ENCODE results near the gene CX3CL1.
A peak's percentile ranks its signal among the peaks of the same experiment; 100 is the strongest.
"Not testable (repeated sequence)": the region's sequence is repeated elsewhere in the genome, so short reads cannot be mapped to it uniquely, and the experiment has no call there.

CX3CL1 gene

DNA sequence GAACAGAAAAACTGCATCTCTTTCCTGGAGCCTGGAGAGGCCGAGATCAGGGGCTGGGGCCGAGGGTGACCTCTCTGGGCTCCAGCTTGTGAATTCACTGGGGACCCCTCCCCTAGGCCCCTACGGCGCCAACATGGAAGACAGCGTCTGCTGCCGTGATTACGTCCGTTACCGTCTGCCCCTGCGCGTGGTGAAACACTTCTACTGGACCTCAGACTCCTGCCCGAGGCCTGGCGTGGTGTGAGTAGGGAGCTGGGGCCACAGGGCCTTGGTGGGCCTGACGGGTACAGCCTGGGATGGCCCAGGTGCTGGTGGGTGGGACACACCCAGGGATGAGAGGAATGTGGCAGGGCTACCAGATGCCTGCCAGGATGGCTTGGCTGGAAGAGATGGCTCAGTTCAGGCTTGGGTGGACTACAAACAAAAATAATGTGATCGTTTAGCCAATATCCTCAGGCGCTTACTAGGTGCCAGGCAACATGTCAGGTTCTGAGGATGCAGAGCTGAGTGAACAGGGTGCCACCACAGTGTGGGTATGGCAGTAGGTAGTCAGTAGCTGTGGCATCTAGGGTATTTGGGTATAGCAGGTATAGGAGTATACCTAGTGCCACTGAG is 11.9 kb upstream of the CX3CL1 start:
- no peaks in the 10 kb centered on the region for H3K27me3 ChIP-seq (ENCODE audit: control insufficient read depth, insufficient read depth, low read length)
- H3K27ac ChIP-seq (ENCODE audit: low read depth, low read length): no peak overlapping the region
- no peak overlapping the region for H3K4me3 ChIP-seq (ENCODE audit: low read length)
- no peaks in the 10 kb centered on the region for H3K36me3 ChIP-seq (ENCODE audit: control insufficient read depth, insufficient read depth, low read length)
- no peaks in the 10 kb centered on the region for H3K4me1 ChIP-seq (ENCODE audit: control insufficient read depth, insufficient read depth, low read length)
- no peak overlapping the region for H3K9ac ChIP-seq (ENCODE audit: low read length)

DNA sequence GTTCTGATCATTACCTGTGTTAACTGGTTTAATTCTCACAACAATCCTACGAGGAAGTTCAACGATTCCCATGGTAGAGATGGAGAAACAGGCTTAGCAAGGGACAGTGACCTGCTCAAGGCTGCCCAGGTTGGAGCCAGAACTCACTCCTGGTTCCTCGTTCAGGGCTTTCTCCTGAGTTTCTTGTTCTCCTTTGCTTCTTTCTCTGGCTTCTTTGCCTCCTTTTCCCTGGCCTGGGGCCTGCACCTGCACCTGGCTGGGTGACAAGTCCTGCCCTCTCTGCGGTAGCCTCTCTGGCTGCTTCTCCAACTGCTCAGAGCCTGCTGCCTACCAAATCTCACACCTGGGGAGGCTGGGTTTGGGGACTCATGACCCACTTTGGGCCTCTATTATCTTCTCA is 10.9 kb upstream of the CX3CL1 start:
- H3K36me3 ChIP-seq (ENCODE audit: control insufficient read depth, insufficient read depth, low read length): no peaks in the 10 kb centered on the region
- no peaks in the 10 kb centered on the region for H3K4me1 ChIP-seq (ENCODE audit: control insufficient read depth, insufficient read depth, low read length)
- no peak overlapping the region for H3K4me3 ChIP-seq (ENCODE audit: low read length)
- no peak overlapping the region for H3K9ac ChIP-seq (ENCODE audit: low read length)
- H3K27ac ChIP-seq (ENCODE audit: low read depth, low read length): no peak overlapping the region
- no peaks in the 10 kb centered on the region for H3K27me3 ChIP-seq (ENCODE audit: control insufficient read depth, insufficient read depth, low read length)

DNA sequence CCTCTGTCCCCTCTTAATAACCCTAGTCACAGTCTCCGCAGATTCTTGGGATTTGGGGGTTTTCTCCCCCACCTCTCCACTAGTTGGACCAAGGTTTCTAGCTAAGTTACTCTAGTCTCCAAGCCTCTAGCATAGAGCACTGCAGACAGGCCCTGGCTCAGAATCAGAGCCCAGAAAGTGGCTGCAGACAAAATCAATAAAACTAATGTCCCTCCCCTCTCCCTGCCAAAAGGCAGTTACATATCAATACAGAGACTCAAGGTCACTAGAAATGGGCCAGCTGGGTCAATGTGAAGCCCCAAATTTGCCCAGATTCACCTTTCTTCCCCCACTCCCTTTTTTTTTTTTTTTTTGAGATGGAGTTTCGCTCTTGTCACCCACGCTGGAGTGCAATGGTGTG is 8.1 kb upstream of the CX3CL1 start:
- no peaks in the 10 kb centered on the region for H3K36me3 ChIP-seq (ENCODE audit: control insufficient read depth, insufficient read depth, low read length)
- no peak overlapping the region for H3K9ac ChIP-seq (ENCODE audit: low read length)
- no peaks in the 10 kb centered on the region for H3K27me3 ChIP-seq (ENCODE audit: control insufficient read depth, insufficient read depth, low read length)
- no peaks in the 10 kb centered on the region for H3K4me1 ChIP-seq (ENCODE audit: control insufficient read depth, insufficient read depth, low read length)
- H3K27ac ChIP-seq (ENCODE audit: low read depth, low read length): no peak overlapping the region
- H3K4me3 ChIP-seq (ENCODE audit: low read length): no peak overlapping the region

DNA sequence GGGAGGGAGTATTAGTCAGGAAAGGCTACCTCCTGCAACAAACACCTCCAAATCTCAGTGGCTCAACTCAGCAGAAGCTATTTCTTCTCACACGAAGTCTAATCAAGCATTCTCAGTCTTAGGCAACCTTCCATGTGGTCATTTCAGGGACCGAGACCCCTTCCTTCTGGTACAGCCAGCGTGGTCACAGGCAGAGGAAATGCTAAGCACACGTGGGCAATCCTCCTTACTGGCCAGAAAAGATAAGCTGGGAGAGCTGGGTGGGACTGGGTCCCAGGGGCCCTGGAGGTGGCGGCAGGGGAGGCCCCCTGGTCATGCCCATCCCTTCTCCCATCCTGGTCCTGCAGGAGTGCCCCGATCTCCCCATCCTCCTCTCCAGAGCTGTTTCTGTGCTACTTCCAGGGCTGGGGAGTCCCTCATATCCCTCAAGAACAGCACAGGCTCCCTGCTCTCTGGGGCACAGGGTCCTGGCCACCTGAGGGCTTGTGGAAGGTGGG is 5.7 kb upstream of the CX3CL1 start:
- no peaks in the 10 kb centered on the region for H3K27me3 ChIP-seq (ENCODE audit: control insufficient read depth, insufficient read depth, low read length)
- no peaks in the 10 kb centered on the region for H3K36me3 ChIP-seq (ENCODE audit: control insufficient read depth, insufficient read depth, low read length)
- no peaks in the 10 kb centered on the region for H3K4me1 ChIP-seq (ENCODE audit: control insufficient read depth, insufficient read depth, low read length)
- H3K27ac ChIP-seq (ENCODE audit: low read depth, low read length): no peak overlapping the region
- H3K4me3 ChIP-seq (ENCODE audit: low read length): no peak overlapping the region
- H3K9ac ChIP-seq (ENCODE audit: low read length): no peak overlapping the region

DNA sequence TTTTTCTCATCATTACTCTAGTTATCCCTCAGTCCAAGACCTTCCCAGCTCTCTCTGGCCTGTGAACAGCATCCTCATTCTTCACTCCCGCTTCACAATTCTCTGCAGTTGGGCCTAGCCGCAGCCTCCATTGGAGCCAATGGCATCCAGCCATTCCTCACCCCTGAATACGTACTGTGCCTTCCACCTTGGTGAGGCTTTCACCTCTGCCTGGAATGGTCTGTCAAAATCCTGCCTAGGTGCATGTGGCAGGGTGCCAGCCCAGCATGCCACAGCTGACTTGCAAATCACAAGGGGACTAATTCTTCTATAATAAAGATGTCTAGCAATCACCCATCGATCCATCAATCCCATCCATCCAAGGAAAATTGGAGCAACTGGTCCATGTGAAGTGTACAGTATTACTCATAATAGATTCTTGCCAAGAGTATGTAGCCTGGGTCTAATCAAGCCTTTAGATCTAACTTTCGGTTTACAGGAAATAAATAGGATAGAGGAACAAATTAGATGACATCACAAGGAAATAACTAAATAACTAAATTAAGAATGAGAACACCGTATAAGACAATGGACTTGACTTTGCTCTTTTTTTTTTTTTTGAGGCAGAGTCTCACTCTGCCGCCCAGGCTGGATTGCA is 5.1 kb upstream of the CX3CL1 start:
- no peak overlapping the region for H3K4me3 ChIP-seq (ENCODE audit: low read length)
- no peak overlapping the region for H3K9ac ChIP-seq (ENCODE audit: low read length)
- H3K27me3 ChIP-seq (ENCODE audit: control insufficient read depth, insufficient read depth, low read length): no peaks in the 10 kb centered on the region
- H3K4me1 ChIP-seq (ENCODE audit: control insufficient read depth, insufficient read depth, low read length): peaks cover 2% of the 10 kb centered on the region
- no peak overlapping the region for H3K27ac ChIP-seq (ENCODE audit: low read depth, low read length)
- H3K36me3 ChIP-seq (ENCODE audit: control insufficient read depth, insufficient read depth, low read length): no peaks in the 10 kb centered on the region

DNA sequence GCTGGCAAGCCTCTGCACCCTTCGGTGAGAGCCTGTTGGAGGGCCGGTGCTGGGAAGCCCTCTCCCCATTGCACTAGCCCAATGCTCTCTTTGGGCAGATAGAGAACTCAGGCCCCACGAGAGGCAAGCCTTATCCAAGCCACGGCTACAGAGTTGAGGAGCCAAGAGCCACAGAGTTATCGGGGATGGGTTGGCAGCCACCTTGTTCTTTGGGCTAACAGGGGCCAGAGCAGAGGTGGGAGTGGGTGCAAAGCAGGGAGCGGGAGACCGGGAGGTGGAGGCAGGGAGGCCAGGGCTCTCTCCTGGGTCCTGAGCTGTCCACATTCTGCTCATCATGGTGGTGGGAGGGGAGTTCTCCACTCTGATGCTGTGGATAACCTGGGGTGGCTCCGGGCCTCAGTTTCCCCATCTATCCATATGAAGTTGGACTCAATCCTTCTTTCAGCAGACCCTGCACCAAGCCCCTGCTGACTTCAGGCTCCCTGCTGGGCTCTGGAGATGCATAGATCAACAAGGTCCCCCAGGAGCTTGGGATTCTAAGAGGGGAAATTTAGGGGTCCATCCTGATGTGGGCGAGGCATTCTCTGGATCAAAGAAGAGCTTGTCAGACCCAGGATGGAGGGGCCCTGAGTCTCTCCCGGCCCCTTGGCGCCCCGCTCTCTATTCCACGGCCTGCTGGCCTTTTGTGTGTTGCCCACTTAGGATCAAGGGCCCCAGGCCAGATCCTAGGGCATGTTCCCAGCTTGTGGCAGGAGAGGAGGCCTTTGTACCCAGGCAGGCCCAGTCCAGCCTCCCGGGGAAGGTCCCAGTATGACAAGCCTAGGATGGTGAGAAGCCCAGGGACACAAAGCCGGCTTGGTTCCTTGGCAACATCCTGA is 557 bp upstream of the CX3CL1 start:
- Histone ChIP-seq H3K27me3 (ENCODE audit: control insufficient read depth, insufficient read depth, low read length) (no peaks in the 10 kb centered on the region), H3K36me3 (ENCODE audit: control insufficient read depth, insufficient read depth, low read length) (no peaks in the 10 kb centered on the region), H3K27ac (ENCODE audit: low read depth, low read length) (peak overlapping the region; percentile 57), H3K4me1 (ENCODE audit: control insufficient read depth, insufficient read depth, low read length) (peaks cover 2% of the 10 kb centered on the region), H3K9ac (ENCODE audit: low read length) (peak overlapping the region; percentile 17), H3K4me3 (ENCODE audit: low read length) (peak overlapping the region; percentile 56)

DNA sequence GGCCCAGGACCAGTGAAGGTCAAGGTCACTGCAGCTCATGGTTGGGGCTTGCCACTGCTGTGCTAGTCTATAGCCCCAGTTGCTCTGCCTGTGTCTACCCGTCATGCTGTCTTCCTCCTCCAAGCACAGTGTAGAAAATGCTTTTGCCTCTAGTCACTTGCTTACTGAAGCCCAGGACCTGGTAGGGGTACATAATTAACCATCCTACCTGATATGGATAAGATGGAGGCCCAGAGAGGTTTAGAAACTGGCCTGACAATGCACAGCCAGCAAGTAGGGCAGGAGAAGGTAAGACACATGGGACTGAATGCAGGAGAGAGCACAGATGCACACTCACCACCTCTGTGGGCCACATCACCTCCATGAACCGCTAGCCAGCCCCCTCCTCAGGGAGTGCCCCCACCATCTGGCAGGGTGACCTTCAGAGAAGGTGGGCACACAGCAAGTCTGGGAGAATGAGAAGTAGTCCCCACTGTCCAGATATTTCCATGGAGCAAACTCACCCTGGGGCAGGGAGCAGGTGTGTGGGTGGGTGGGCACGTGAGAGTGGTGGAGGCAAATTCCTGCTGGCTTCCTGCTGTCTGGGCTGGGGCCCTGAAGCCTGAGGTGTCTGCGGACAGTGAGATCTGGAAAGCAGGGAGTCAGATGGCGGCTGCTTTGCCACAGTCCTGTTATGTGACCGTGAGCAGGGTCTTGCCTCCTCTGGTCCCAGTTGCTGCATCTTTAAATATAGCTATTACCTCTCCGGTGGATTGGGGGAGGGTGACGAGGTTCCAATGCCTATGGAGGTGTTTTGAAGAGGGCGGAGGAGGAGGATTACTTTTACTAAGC is 1.0 kb downstream of the CX3CL1 start:
- Histone ChIP-seq H3K4me1 (ENCODE audit: control insufficient read depth, insufficient read depth, low read length) (peaks cover 2% of the 10 kb centered on the region), H3K9ac (ENCODE audit: low read length) (peak overlapping the region; percentile 2), H3K27me3 (ENCODE audit: control insufficient read depth, insufficient read depth, low read length) (no peaks in the 10 kb centered on the region), H3K4me3 (ENCODE audit: low read length) (peak overlapping the region; percentile 56), H3K27ac (ENCODE audit: low read depth, low read length) (peak overlapping the region; percentile 82), H3K36me3 (ENCODE audit: control insufficient read depth, insufficient read depth, low read length) (no peaks in the 10 kb centered on the region)

DNA sequence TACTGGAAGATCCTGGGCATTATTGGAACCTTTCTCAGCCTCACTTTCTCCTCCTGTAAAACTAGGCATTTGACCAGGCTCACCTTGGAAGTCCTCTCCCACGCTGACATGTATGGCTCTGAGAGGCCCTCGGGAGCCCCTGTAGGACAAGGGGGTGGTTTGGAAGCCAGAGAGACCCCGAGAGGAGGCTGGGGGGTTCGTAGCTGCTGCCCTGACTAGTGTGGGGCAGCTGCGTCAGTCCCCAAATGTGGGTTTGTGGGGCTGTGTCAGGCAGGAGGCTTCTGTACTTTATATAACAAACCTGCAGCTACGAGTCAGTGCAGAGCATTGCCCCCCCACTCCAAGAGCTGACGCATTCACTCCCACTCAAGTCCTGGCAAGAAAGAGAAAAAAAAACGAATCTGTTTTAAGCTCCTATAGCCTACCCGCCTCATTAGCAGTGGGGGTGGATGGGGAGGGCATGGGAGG is 1.8 kb downstream of the CX3CL1 start:
- Histone ChIP-seq H3K27me3 (ENCODE audit: control insufficient read depth, insufficient read depth, low read length) (no peaks in the 10 kb centered on the region), H3K4me3 (ENCODE audit: low read length) (peak overlapping the region; percentile 56), H3K9ac (ENCODE audit: low read length) (no peak overlapping the region), H3K4me1 (ENCODE audit: control insufficient read depth, insufficient read depth, low read length) (peaks cover 2% of the 10 kb centered on the region), H3K27ac (ENCODE audit: low read depth, low read length) (peak overlapping the region; percentile 82), H3K36me3 (ENCODE audit: control insufficient read depth, insufficient read depth, low read length) (no peaks in the 10 kb centered on the region)

DNA sequence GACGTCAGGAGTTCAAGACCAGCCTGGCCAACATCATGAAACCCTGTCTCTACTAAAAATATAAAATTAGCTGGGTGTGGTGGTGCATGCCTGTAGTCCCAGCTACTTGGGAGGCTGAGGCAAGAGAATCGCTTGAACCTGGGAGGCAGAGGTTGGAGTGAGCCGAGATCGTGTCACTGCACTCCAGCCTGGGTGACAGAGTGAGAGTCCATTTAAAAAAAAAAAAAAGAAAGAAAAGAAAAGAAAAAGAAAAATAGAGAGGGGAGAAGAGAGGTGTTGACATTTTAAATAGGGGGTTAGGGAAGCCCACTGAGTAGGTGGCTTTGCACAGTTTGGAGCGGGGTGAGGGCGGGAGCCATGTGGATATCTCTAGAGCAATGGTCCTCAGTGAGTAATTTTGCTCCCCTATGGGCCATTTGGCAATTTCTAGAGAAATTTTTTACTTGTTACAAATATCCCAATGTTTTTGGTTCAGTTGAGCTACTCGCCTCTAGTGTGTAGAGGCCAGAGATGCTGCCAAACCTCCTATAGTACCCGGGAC is 2.7 kb downstream of the CX3CL1 start:
- not testable (repeated sequence) for H3K27ac ChIP-seq (ENCODE audit: low read depth, low read length); H3K36me3 ChIP-seq (ENCODE audit: control insufficient read depth, insufficient read depth, low read length); H3K4me3 ChIP-seq (ENCODE audit: low read length); H3K4me1 ChIP-seq (ENCODE audit: control insufficient read depth, insufficient read depth, low read length); H3K27me3 ChIP-seq (ENCODE audit: control insufficient read depth, insufficient read depth, low read length); H3K9ac ChIP-seq (ENCODE audit: low read length)

DNA sequence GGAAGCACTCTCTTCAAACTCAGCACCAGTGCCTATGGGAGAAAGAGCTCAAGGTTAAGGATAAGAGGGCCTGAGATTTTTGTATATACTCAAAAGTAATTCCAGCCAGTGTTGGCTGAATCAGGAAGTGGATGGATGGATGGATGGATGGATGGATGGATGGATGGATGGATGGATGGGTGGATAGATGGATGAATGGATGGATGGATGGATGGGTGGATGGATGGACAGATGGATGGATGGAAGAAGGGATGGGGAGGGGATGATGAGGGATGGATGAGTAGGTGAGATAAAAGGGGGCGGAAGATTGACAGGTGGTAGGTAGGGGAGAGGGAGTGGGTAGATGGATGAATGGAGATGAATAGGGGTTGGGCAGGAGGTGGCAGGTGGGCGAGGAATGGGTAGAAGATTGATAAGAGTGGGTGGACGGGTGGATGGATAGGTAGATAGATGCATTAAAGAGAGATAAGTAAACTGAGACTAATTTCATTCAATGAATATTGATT is 4.1 kb downstream of the CX3CL1 start:
- no peak overlapping the region for H3K4me3 ChIP-seq (ENCODE audit: low read length)
- no peak overlapping the region for H3K9ac ChIP-seq (ENCODE audit: low read length)
- no peak overlapping the region for H3K27ac ChIP-seq (ENCODE audit: low read depth, low read length)
- peaks cover 2% of the 10 kb centered on the region for H3K4me1 ChIP-seq (ENCODE audit: control insufficient read depth, insufficient read depth, low read length)
- H3K27me3 ChIP-seq (ENCODE audit: control insufficient read depth, insufficient read depth, low read length): no peaks in the 10 kb centered on the region
- no peaks in the 10 kb centered on the region for H3K36me3 ChIP-seq (ENCODE audit: control insufficient read depth, insufficient read depth, low read length)

DNA sequence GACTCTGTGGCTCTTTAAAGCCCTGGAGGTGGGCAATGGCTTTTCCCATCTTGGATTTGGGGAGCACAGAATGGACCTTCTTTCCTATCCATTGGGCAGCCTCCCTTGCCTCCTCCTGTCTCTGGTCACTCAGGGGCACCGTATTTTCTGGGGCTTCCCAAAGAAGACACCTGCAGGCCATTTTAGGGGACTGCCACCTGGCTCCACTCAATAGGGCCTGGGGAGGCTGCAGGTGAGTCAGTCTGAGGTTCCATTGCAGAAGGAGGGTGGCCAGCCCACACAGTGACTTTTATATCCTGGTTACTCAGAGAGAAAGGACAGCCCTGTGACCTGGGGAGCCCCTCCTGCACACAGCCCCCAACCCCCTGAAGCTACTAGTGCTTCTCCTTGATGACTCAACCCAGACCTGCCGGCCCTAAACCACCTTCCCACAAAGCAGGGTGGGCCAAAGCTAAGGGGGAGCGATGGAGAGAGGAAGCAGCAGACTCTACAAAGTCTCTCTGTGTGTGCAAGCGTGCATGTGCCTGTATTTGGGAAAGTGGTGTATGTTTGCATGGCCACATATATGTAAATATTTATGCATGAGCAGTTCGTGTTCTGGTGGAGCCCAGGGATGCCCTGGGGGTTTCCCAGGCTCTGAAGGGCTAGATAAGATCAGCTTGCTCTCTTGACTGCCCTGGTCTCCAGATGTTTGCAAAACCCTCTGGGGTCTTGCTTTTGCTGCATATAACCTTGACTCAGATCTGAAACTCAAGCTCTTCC is 5.0 kb downstream of the CX3CL1 start:
- H3K4me1 ChIP-seq (ENCODE audit: control insufficient read depth, insufficient read depth, low read length): no peaks in the 10 kb centered on the region
- no peak overlapping the region for H3K4me3 ChIP-seq (ENCODE audit: low read length)
- H3K27ac ChIP-seq (ENCODE audit: low read depth, low read length): no peak overlapping the region
- no peaks in the 10 kb centered on the region for H3K27me3 ChIP-seq (ENCODE audit: control insufficient read depth, insufficient read depth, low read length)
- no peak overlapping the region for H3K9ac ChIP-seq (ENCODE audit: low read length)
- no peaks in the 10 kb centered on the region for H3K36me3 ChIP-seq (ENCODE audit: control insufficient read depth, insufficient read depth, low read length)
